Measurements from ENCODE around the gene PJA1. TPM values are rescaled to one million over a fixed set of nuclear protein-coding genes. Genes with fewer than 3 reads are reported as not detected.

Gene PJA1
- polyA plus RNA-seq, 2 of the 4 experiments (the other 2 are of a cell fraction): 19.6 to 20.2 TPM

- no peak for FAIRE-seq
- TF ChIP-seq MAZ (IDR thresholded peaks at IDR 0.05; ENCODE audit: borderline replicate concordance, low read depth, low read length) (no peak), HOXA7 (CRISPR knock-in tag; IDR thresholded peaks at IDR 0.05) (no peak), PHF8 (IDR thresholded peaks at IDR 0.05; ENCODE audit: borderline replicate concordance, low read depth) (no peak), RFX5 (IDR thresholded peaks at IDR 0.05) (no peak), POLR2A (IDR thresholded peaks at IDR 0.05; ENCODE audit: low read length) (no peak)
- CTCF ChIA-PET: interaction anchor here (5.1 to 15.6 kb wide), 2 partner anchors 10 to 384 kb away, joined by 25 to 327 read pairs; partner anchors contain the start of gene EFNB1
Measured at GRCh38 chrX:69211701-69212100, 46.4 kb upstream of the PJA1 start.

GRCh38 chrX:69210581-69210980 lies 45.3 kb upstream of the PJA1 start:
- TF ChIP-seq CBX2 (IDR thresholded peaks at IDR 0.05; ENCODE audit: borderline replicate concordance, low read depth) (no peak), MAX (IDR thresholded peaks at IDR 0.05) (no peak), ZNF302 (CRISPR knock-in tag; IDR thresholded peaks at IDR 0.05) (no peak), REST (IDR thresholded peaks at IDR 0.05) (no peak), FOXS1 (CRISPR knock-in tag; IDR thresholded peaks at IDR 0.05) (no peak), EHF (CRISPR knock-in tag; IDR thresholded peaks at IDR 0.05) (no peak), HOXB13 (CRISPR knock-in tag; IDR thresholded peaks at IDR 0.05; ENCODE audit: low read depth) (no peak), ATOH8 (CRISPR knock-in tag; IDR thresholded peaks at IDR 0.05; ENCODE audit: low read depth) (no peak), KDM1A (IDR thresholded peaks at IDR 0.05; ENCODE audit: low read depth) (no peak), NFE2L2 (conservative IDR thresholded peaks at IDR 0.05; ENCODE audit: low read length) (no peak), ZSCAN20 (CRISPR knock-in tag; IDR thresholded peaks at IDR 0.05) (no peak), CTCF (IDR thresholded peaks at IDR 0.05) (no peak), ESRRA (IDR thresholded peaks at IDR 0.05; ENCODE audit: borderline replicate concordance, low read length) (no peak), HES2 (IDR thresholded peaks at IDR 0.05) (no peak)
- 13% methylated on average over 3 of the region's 3 CpGs for WGBS (ENCODE audit: missing lambda C conversion rate)
- no peaks in the 10 kb centered on the region for H3K4me1 ChIP-seq
- H3K27ac ChIP-seq: no peak overlapping the region
- ChIA-PET POLR2A (no interaction called here), CTCF (interaction anchor here (5.1 to 15.6 kb wide), 2 partner anchors 12 to 383 kb away, joined by 25 to 327 read pairs; partner anchors contain the start of gene EFNB1)
- no peak overlapping the region for H3K4me2 ChIP-seq
- no peak for DNase-seq (ENCODE audit: low read depth in 1 of 2, low spot score in 1 of 2)
- no peak for FAIRE-seq
- H3K4me3 ChIP-seq: no peak overlapping the region
- no peak for ATAC-seq
- no peaks in the 10 kb centered on the region for H3K9me3 ChIP-seq

More at GRCh38 chrX:69211701-69212100, 46.4 kb upstream of the PJA1 start:
- POLR2A ChIA-PET: interaction anchor here (1.3 kb wide), 1 partner anchor 383 kb away, joined by 3 read pairs; the partner anchor contains the start of gene EFNB1
- Histone ChIP-seq H3K4me1 (no peaks in the 10 kb centered on the region), H3K27ac (no peak overlapping the region), H3K4me2 (no peak overlapping the region), H3K9me3 (no peaks in the 10 kb centered on the region), H3K4me3 (no peak overlapping the region)
- ATAC-seq (no peak), DNase-seq (ENCODE audit: low read depth in 1 of 2, low spot score in 1 of 2) (no peak)
- WGBS (ENCODE audit: missing lambda C conversion rate): 40% methylated on average over 2 of the region's 2 CpGs
